ENCODE measurements around the gene IZUMO2. TPM values are rescaled to one million over a fixed set of nuclear protein-coding genes. Genes with fewer than 3 reads are reported as not detected.

The IZUMO2 gene
- total RNA-seq, result not detected
- long read RNA-seq, result 0 reads

- DNase-seq, result no peak
Observed at GRCh38 chr19:50162988-50163387, at the start of gene IZUMO2. Gene IZUMO2 (minus strand): TSS chr19:50163281. CDS start chr19:50163194, 87 bp downstream.

GRCh38 chr19:50210425-50210824 lies 47.3 kb upstream of the IZUMO2 start:
- intact Hi-C loops (cut with DNase I), result no loop called here
- ATAC-seq (no peak), DNase-seq (no peak)

More at GRCh38 chr19:50162988-50163387, at the start of gene IZUMO2:
- intact Hi-C loops (cut with DNase I), result no loop called here
- no peak for ATAC-seq

DNA sequence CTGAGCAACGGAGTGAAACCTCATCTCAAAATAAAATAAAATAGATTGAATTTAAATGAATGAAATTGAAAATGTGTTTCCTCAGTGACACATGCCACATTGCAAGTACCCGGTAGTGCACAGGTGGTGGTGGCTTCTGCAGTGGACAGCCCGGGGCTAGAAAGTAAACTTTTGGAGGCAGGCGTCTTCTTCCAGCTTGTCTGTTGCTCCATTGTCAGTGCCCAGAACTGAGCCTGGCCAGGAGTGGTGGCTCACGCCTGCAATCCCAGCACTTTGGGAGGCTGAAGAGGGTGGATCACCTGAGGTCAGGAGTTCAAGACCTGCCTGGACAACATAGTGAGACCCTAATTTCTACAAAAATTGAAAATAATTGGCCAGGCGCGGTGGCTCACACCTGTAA lies 46.0 kb upstream of the IZUMO2 start:
- intact Hi-C loops (cut with DNase I), result no loop called here
- ATAC-seq (no peak), DNase-seq (no peak)

GRCh38 chr19:50207730-50208129 lies 44.6 kb upstream of the IZUMO2 start:
- ATAC-seq, result no peak
- DNase-seq, result no peak
- intact Hi-C loops (cut with DNase I), result no loop called here

DNA sequence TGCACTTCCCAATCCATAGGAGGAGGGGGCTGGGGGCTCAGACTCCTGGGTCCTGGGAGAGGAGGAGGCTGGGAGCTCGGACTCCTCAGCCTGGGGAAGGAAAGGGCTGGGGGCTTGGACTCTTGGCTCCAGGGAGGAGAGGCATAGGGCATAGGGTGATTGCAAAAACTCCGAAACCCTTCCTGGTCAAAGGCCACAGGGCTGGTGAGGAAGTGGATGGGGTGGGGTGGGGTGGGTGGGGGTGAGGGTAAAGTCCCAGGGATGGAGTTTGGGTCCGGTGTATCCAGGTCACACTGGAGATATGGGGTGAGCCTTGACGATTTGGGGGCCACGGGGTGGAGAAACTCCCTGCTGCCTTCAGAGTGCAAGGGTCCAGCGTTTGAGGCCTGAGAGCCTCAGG lies 43.1 kb upstream of the IZUMO2 start:
- ATAC-seq, result no peak
- intact Hi-C loops (cut with DNase I), result no loop called here
- no peak for DNase-seq

- intact Hi-C loops (cut with DNase I), result no loop called here
- DNase-seq (no peak), ATAC-seq (no peak)
Observed at GRCh38 chr19:50205681-50206138, 42.6 kb upstream of the IZUMO2 start.

GRCh38 chr19:50204811-50205675 lies 42.0 kb upstream of the IZUMO2 start:
- peak; percentile 66 for DNase-seq
- intact Hi-C loops (cut with DNase I), result no loop called here
- peak; percentile 34 to 68 for ATAC-seq

GRCh38 chr19:50204081-50204428 lies 41.0 kb upstream of the IZUMO2 start:
- intact Hi-C loops (cut with DNase I), result no loop called here
- DNase-seq, result no peak
- no peak for ATAC-seq

DNA sequence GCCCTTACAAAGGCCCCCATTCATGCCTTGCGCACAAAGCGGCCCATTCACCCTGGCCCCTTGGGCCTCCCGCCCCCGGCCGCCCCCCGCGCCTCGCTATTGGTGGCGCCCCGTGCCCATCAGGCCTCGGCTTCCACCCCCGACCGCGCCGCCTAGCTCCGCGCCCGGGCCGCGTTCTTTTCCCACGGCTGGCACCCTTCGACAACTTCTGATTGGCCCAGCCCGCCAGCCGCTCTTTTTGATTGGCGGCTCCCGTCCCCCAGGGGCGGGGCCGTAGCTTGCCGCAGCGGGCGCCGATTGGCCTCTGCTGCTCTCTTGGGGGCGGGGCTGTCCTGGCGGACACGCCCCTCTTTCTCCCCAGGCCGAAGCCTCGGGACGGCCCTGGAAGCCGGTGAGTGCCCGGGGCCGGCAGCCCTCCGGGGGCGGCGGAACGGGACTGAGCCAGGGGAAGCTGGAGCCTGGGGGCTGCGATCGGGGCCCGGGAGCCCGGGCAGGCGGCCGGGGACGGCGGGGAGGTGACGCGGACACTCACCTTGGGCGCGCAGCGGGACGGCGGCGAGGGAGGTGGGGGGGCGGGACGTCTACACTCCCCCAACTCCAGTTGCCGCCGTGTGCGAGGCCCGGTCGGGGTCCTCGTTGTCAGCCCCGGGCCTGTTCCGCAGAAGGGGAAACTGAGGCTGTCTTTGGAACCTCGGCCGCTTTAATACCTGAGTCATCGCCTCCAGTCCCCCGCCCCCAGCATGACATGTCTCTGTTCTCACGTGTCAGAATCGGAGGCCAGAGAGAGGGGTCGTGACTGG lies 40.4 kb upstream of the IZUMO2 start, which contains the start of gene MYH14:
MYH14 (plus strand) TSS at position 342 of the 800 bp plus-strand sequence. CDS start 6,744 bp downstream, outside the sequence.
- DNase-seq (peak; percentile 92), ATAC-seq (peak; percentile 95 to 96)
- intact Hi-C loops (cut with DNase I), result no loop called here

DNA sequence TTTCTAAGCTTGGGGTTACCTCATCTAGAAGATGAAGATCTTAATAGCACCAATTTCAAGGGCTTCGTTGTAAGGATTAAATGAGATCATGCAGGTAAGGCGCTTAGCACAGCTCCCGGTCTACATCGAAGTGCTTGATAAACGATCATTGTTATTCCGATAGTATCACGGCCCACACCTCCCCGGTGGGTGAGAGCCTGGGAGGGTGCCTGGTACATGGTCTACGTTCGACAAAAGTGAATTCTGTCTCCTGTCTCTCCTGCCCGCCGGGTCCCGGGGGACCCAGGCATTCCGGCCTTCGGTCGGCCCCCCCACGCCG lies 39.8 kb upstream of the IZUMO2 start:
- intact Hi-C loops (cut with DNase I), result no loop called here
- no peak for ATAC-seq

GRCh38 chr19:50202386-50202785 lies 39.3 kb upstream of the IZUMO2 start:
- intact Hi-C loops (cut with DNase I), result no loop called here
- DNase-seq (no peak), ATAC-seq (no peak)

More for the DNA sequence above, 39.8 kb upstream of the IZUMO2 start:
- DNase-seq, result no peak

- ATAC-seq, result no peak
- intact Hi-C loops (cut with DNase I), result no loop called here
Observed at GRCh38 chr19:50199259-50199555, 36.1 kb upstream of the IZUMO2 start.

DNA sequence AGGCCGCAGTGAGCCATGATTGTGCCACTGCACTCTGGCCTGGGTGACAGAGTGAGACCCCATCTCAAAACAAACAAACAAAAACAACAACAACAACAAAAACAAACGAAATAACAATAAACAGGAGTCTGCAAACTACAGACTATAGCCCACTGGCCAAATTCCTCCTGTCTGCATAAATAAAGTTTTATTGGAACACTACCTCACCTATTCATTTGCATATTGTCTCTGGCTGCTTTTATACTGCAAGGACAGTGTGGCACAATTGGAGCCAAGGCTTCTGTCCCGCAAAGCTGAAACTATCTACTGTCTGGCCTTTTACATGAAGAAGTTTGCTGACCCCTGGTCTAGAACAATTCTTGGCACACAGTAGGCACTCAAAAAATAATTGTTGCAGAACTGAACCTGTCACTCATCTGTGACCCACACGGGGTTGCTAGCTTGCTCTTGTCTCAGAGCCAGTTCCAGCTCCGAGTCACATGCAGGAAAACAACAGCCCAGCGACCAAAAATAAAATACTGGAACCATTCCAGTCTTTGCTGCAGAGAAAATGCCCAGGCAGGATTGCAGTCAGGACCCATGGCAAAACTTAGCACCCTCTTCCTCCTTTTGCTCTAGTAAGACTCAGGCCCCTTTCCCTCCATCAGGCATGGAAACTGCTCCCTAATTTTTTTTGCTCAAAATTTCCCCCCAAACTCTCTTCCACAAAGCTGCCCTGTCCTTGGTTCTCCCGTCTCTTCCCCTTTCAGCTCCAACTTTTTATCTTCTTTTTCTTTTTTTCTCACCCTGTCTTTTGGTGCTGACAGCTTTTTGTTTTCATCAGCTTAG lies 35.6 kb upstream of the IZUMO2 start:
- ATAC-seq, result peak; percentile 3 to 32
- intact Hi-C loops (cut with DNase I), result no loop called here
- DNase-seq, result peak; percentile 25

More at GRCh38 chr19:50199259-50199555, 36.1 kb upstream of the IZUMO2 start:
- no peak for DNase-seq

DNA sequence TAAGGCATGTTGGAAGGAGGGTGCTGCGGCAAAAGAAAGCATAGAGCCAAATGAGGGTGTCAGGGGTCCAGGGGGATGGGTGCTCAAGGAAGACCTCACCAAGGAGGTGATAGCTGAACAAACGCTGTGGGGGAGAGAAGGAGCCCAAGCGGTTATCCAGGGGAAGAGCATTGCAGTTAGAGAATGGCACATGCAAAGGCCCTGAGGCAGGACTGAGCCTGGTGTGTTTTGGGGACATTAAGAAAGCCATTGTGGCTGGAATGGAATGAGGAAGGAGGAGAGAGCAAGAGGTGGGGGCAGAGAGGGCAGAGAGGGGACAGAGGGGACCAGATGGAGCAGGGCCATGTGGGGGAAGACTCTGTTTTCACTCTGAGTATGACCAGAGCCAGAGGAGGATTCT lies 34.3 kb upstream of the IZUMO2 start:
- intact Hi-C loops (cut with DNase I), result no loop called here
- no peak for DNase-seq
- ATAC-seq, result no peak

DNA sequence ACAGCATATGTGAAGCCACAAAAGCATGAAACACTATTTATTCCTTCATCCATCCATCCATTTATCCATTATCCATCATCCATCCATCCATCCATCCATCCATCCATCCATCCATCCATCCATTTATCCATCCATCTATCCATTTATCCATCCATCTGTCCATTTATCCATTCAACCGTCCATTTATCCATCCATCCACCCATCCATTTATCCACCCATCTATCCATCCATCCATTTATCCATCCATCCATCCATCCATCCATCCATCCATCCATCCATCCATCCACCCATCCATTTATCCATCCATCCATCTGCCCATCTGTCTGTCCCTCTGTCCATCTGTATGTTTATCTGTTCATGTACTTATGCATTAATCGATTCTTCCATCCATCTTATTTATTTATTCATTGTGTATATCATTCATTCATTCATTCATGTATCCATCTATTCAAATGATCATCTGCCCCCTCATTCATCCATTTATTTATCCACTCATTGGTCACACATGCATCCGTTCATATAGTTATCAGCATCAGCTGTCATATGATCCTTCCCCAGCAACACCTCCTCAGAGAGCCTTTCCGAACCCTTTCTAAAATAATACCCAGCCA lies 33.3 kb upstream of the IZUMO2 start:
- DNase-seq (no peak), ATAC-seq (no peak)
- intact Hi-C loops (cut with DNase I), result no loop called here

DNA sequence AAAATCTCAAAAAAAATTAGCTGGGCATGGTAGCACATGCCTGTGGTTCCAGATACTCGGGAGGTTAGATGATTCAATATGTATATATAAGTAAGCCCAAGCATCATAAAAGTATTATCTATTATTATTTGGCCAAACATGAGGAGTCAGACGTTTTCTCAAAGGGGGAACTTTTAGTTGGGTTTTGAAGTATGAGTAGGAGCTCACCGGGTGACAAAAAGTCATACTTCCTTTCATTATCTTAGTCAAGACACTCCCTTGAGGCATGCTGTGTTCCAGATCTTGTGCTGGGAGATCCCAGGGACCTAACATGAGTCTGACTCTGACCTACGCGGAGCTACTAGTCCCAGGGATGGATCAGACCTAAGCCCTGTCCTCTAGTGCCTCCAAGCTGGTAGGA lies 32.1 kb upstream of the IZUMO2 start:
- intact Hi-C loops (cut with DNase I), result no loop called here
- DNase-seq, result no peak
- no peak for ATAC-seq

- ATAC-seq, result no peak
- intact Hi-C loops (cut with DNase I), result no loop called here
- DNase-seq, result no peak
Observed at GRCh38 chr19:50192463-50193211, 29.6 kb upstream of the IZUMO2 start.

GRCh38 chr19:50191216-50191615 lies 28.1 kb upstream of the IZUMO2 start:
- DNase-seq (no peak), ATAC-seq (no peak)
- intact Hi-C loops (cut with DNase I), result no loop called here
